NT2/D1 (cell line): ENCODE data around the gene TMEM74B.

ENCODE experiments used
- DNase-seq: peaks from one replicate; pipeline ENCODE4 v3.0.0-alpha.2; 2011; ENCODE audit warnings: low read depth, low spot score
- H3K27me3 ChIP-seq: 2 replicates; pipeline ENCODE4 v1.6.0; 2011; ENCODE audit warnings: mild to moderate bottlenecking; ENCODE audit not compliant: insufficient read length, insufficient read depth
- H3K36me3 ChIP-seq: 2 replicates; pipeline ENCODE4 v1.6.1; 2011; ENCODE audit warnings: mild to moderate bottlenecking, low read length, mixed read lengths; ENCODE audit not compliant: insufficient read depth, insufficient read length
- H3K4me1 ChIP-seq: 2 replicates; pipeline ENCODE4 v1.5.1; 2011; ENCODE audit not compliant: insufficient read depth, insufficient read length
- H3K4me3 ChIP-seq: 2 replicates; pipeline ENCODE4 v1.5.1; 2011; ENCODE audit warnings: low read depth; ENCODE audit not compliant: insufficient read length
- H3K9ac ChIP-seq: 2 replicates; pipeline ENCODE4 v1.6.0; 2011; ENCODE audit warnings: low read depth; ENCODE audit not compliant: insufficient read length
- H3K9me3 ChIP-seq: 2 replicates; pipeline ENCODE4 v1.5.1; 2011; ENCODE audit warnings: mild to moderate bottlenecking, low read length; ENCODE audit not compliant: insufficient read depth
- SUZ12 ChIP-seq: IDR thresholded peaks from 2 replicates; pipeline ENCODE4 v1.6.1; 2011; ENCODE audit not compliant: insufficient read length, insufficient read depth; ENCODE audit errors: extremely low read depth
- YY1 ChIP-seq: IDR thresholded peaks from 2 replicates; pipeline ENCODE4 v1.6.1; 2011; ENCODE audit not compliant: insufficient read length, insufficient read depth
- ZNF274 ChIP-seq: IDR thresholded peaks from 2 replicates; pipeline ENCODE4 v1.6.1; 2011; ENCODE audit warnings: mild to moderate bottlenecking, low read depth, low read length

Gene TMEM74B

GRCh38 chr20:1163105-1163504 lies 21.7 kb downstream of the TMEM74B start:
- TF ChIP-seq ZNF274 (no peak), YY1 (no peak), SUZ12 (no peak)
- no peak overlapping the region for H3K4me3 ChIP-seq
- no peaks in the 10 kb centered on the region for H3K9me3 ChIP-seq
- no peak overlapping the region for H3K9ac ChIP-seq
- no peak for DNase-seq
- peaks cover 83% of the 10 kb centered on the region for H3K36me3 ChIP-seq
- no peaks in the 10 kb centered on the region for H3K4me1 ChIP-seq
- H3K27me3 ChIP-seq: no peaks in the 10 kb centered on the region

GRCh38 chr20:1160991-1161390 lies 23.8 kb downstream of the TMEM74B start:
- Histone ChIP-seq H3K9me3 (no peaks in the 10 kb centered on the region), H3K9ac (no peak overlapping the region), H3K4me3 (no peak overlapping the region), H3K4me1 (no peaks in the 10 kb centered on the region), H3K36me3 (peaks cover 72% of the 10 kb centered on the region), H3K27me3 (no peaks in the 10 kb centered on the region)
- no peak for TF ChIP-seq ZNF274
- TF ChIP-seq YY1: no peak
- no peak for TF ChIP-seq SUZ12
- DNase-seq: no peak

DNA sequence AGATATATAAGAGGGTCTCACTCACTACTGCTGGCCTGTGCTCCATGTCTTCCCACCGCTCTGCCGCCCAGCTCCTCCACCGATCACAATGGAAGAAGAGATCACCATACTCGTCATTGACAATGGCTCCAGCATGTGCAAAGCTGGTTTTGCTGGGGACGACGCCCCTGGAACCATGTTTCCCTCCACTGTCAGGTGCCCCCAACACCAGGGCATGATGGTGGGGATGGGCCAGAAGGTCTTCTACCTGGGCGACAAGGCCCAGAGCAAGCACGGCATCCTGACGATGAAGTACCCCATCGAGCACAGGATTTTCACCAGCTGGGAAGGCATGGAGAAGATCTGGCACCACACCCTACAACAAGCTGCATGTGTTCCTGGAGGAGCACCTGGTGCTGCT lies 24.3 kb downstream of the TMEM74B start:
- no peaks in the 10 kb centered on the region for H3K4me1 ChIP-seq
- H3K4me3 ChIP-seq: no peak overlapping the region
- no peaks in the 10 kb centered on the region for H3K27me3 ChIP-seq
- H3K9me3 ChIP-seq: no peaks in the 10 kb centered on the region
- peaks cover 71% of the 10 kb centered on the region for H3K36me3 ChIP-seq
- no peak for DNase-seq
- H3K9ac ChIP-seq: no peak overlapping the region
- TF ChIP-seq ZNF274: no peak
- no peak for TF ChIP-seq SUZ12
- TF ChIP-seq YY1: no peak

DNA sequence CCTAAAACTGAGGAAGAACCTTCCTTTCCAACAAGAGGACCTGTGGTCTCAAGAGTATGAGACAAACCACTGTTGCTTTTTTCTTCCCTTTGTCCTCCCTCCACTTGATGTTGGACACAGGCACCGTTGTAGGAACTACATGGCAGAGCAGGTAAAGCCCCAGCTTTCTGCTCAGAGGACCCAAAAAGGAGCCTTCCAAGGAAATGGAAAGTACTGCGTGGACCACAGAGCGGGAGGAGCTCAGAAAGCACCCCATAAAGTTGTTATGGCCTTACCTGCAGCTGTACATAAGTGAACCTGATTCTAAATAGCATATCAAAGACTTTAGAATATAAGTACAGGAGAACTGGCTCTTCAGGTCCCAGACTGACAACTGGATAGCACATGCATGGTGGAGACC lies 29.4 kb downstream of the TMEM74B start:
- Histone ChIP-seq H3K36me3 (peaks cover 56% of the 10 kb centered on the region), H3K9ac (no peak overlapping the region), H3K27me3 (no peaks in the 10 kb centered on the region), H3K9me3 (no peaks in the 10 kb centered on the region), H3K4me3 (no peak overlapping the region), H3K4me1 (no peaks in the 10 kb centered on the region)
- TF ChIP-seq YY1: no peak
- TF ChIP-seq SUZ12: no peak
- no peak for TF ChIP-seq ZNF274
- no peak for DNase-seq

DNA sequence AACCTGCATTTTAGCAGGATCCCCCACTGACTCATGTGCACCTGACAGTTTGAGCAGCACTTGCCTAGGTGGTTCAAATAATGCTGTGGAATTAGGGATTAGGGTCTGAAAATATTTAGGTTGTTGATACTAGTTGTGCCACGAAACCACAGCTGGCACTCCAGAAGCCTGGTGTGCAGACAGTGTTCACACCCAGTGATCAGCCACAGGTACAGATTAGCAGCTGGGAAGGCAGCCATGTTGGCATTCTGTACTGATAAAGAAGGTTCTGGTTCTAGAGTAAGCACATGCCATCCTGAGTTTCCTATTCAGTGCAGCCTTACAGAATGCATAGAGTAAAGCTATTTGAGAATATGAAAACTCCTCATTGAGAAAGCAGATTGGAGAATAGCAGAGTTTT lies 30.1 kb downstream of the TMEM74B start:
- H3K4me1 ChIP-seq: no peaks in the 10 kb centered on the region
- no peak for DNase-seq
- H3K4me3 ChIP-seq: no peak overlapping the region
- H3K36me3 ChIP-seq: peaks cover 52% of the 10 kb centered on the region
- no peaks in the 10 kb centered on the region for H3K9me3 ChIP-seq
- H3K9ac ChIP-seq: no peak overlapping the region
- TF ChIP-seq SUZ12 (no peak), ZNF274 (no peak), YY1 (no peak)
- H3K27me3 ChIP-seq: no peaks in the 10 kb centered on the region

DNA sequence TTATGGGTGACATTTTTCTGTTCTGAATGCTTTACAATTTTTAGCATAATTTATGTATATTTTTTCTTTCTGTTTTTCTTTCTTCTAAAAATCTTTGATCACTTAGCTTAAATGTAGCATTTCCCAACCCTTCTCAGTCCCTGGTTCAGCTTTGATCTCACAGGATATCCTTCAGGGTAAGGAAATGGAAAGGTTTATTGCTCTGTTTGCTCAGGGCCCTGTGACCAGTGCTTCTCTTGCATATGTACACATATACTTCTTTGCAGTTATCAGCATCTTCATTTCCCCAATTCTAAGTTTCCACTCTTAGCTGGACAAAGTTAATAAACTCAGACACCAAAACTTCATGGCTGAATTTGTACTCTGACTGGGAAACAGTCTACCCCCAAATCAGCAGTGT lies 30.6 kb downstream of the TMEM74B start:
- H3K4me3 ChIP-seq: no peak overlapping the region
- no peaks in the 10 kb centered on the region for H3K27me3 ChIP-seq
- no peak overlapping the region for H3K9ac ChIP-seq
- no peak for DNase-seq
- no peaks in the 10 kb centered on the region for H3K9me3 ChIP-seq
- no peaks in the 10 kb centered on the region for H3K4me1 ChIP-seq
- TF ChIP-seq YY1: no peak
- no peak for TF ChIP-seq ZNF274
- no peak for TF ChIP-seq SUZ12
- H3K36me3 ChIP-seq: peaks cover 47% of the 10 kb centered on the region

- TF ChIP-seq ZNF274 (no peak), SUZ12 (no peak), YY1 (no peak)
- H3K4me1 ChIP-seq: no peaks in the 10 kb centered on the region
- no peak overlapping the region for H3K9ac ChIP-seq
- H3K36me3 ChIP-seq: peaks cover 55% of the 10 kb centered on the region
- H3K9me3 ChIP-seq: no peaks in the 10 kb centered on the region
- H3K27me3 ChIP-seq: no peaks in the 10 kb centered on the region
- no peak overlapping the region for H3K4me3 ChIP-seq
- DNase-seq: no peak
Observed at GRCh38 chr20:1150968-1151367, 33.8 kb downstream of the TMEM74B start.
